GM12878 (cell line): ENCODE measurements around the gene ERV3-1. TPM values are rescaled to one million over a fixed set of nuclear protein-coding genes. Genes with fewer than 3 reads are reported as not detected.

Experiments used
- ATAC-seq: fragments of 200-7000 bp; cut with Tn5 transposase; 3 replicates; pipeline ENCODE4 v1.9.1; 2020; ENCODE audit warnings: mild to moderate bottlenecking, moderate library complexity
- BruUV-seq: library from RNA; stranded (reverse); fragments of 400-500 nt; replicated peaks from 2 replicates; lab custom pipeline; 2021; lab: Mats Ljungman, UMichigan
- CTCF ChIA-PET: fragments of 300-600 bp; sonication (Branson Sonifier 250); formaldehyde crosslinking; extraction: SDS; loops from one replicate; lab custom pipeline; 2021; ENCODE audit warnings: inconsistent platforms; lab: Yijun Ruan, JAX
- POLR2A ChIA-PET: fragments of 350-600 bp; formaldehyde crosslinking; extraction: SDS; loops from one replicate; lab custom pipeline; 2021; ENCODE audit warnings: inconsistent platforms; lab: Charles Lee
- RAD21 ChIA-PET: fragments of 300-600 bp; sonication (Branson Sonifier 250); formaldehyde crosslinking; loops from one replicate; lab custom pipeline; 2023; ENCODE audit warnings: antibody characterized with exemption; ENCODE audit not compliant: unreplicated experiment; lab: Charles Lee
- SMC1A ChIA-PET: fragments of 300-600 bp; sonication (Branson Sonifier 250); formaldehyde crosslinking; loops from one replicate; lab custom pipeline; 2023; ENCODE audit not compliant: unreplicated experiment, uncharacterized antibody; lab: Charles Lee
- DNase-seq: peaks from one replicate; pipeline ENCODE4 v3.0.0-alpha.2; 2011; ENCODE audit warnings: low read depth, low spot score
- FAIRE-seq: peaks from 3 replicates; lab custom pipeline; 2011; peaks lifted over from hg19 to GRCh38; lab: Jason Lieb, UNC
- H2AFZ ChIP-seq: 2 replicates; pipeline ENCODE4 v1.6.0; 2011; ENCODE audit warnings: low read depth, low read length, control low read depth; ENCODE audit not compliant: control insufficient read depth
- H3K27ac ChIP-seq: 2 replicates; pipeline ENCODE4 v1.5.1; 2011; ENCODE audit warnings: control low read depth; ENCODE audit not compliant: control insufficient read depth, insufficient read depth
- H3K27me3 ChIP-seq, 2 experiments: replicated peaks in 1 of 2; 2 replicates each; pipeline versions ENCODE4 v1.6.0 to v1.6.1; 2011; ENCODE audit warnings: low read length in 1 of 2; ENCODE audit not compliant: control insufficient read depth in 2 of 2, insufficient read depth in 2 of 2
- H3K36me3 ChIP-seq, 2 experiments: 2 replicates each; pipeline ENCODE4 v1.5.1; 2011; ENCODE audit warnings: low read length in 1 of 2; ENCODE audit not compliant: control insufficient read depth in 2 of 2, insufficient read depth in 2 of 2
- H3K4me1 ChIP-seq: 2 replicates; pipeline ENCODE4 v1.6.1; 2011; ENCODE audit warnings: mild to moderate bottlenecking, low read length, moderate library complexity, mixed read lengths; ENCODE audit not compliant: control insufficient read depth, insufficient read depth
- H3K4me2 ChIP-seq: 2 replicates; pipeline ENCODE4 v1.6.0; 2011; ENCODE audit warnings: control low read depth; ENCODE audit not compliant: control insufficient read depth, insufficient read depth
- H3K4me3 ChIP-seq: fragments of 200-600 bp; sonication (generic); 2 replicates; pipeline ENCODE4 v1.5.1; 2016
- H3K79me2 ChIP-seq: 2 replicates; pipeline ENCODE4 v1.6.0; 2011; ENCODE audit warnings: low read length; ENCODE audit not compliant: control insufficient read depth, insufficient read depth
- H3K9ac ChIP-seq: 2 replicates; pipeline ENCODE4 v1.8.0; 2011; ENCODE audit warnings: low read length, control low read depth, mixed read lengths; ENCODE audit not compliant: control insufficient read depth, insufficient read depth
- H3K9me3 ChIP-seq: replicated peaks from 3 replicates; pipeline ENCODE4 v1.5.1; 2011; ENCODE audit warnings: mild to moderate bottlenecking, low read length; ENCODE audit not compliant: control insufficient read depth, insufficient read depth
- H4K20me1 ChIP-seq: 2 replicates; pipeline ENCODE4 v1.6.0; 2011; ENCODE audit not compliant: control insufficient read depth, insufficient read depth
- ASH2L ChIP-seq: fragments of 300-600, 200-600 bp; sonication (generic); IDR thresholded peaks from 2 replicates; pipeline ENCODE4 v1.6.1; 2017; ENCODE audit warnings: low read depth, mild to moderate bottlenecking, borderline replicate concordance
- CHD4 ChIP-seq: fragments of 200-600 bp; sonication (generic); IDR thresholded peaks from 2 replicates; pipeline ENCODE4 v1.6.1; 2016; ENCODE audit warnings: mild to moderate bottlenecking
- CREB1 ChIP-seq: IDR thresholded peaks from 2 replicates; pipeline ENCODE4 v1.6.1; 2012; ENCODE audit warnings: low read depth, mild to moderate bottlenecking, inconsistent platforms
- EGR1 ChIP-seq, 2 experiments: IDR thresholded peaks; 1 replicate in 1 of 2; 2 replicates in 1 of 2; pipeline ENCODE4 v1.6.1; 2011 to 2012; ENCODE audit warnings: low read depth in 2 of 2, low read length in 2 of 2, borderline replicate concordance in 1 of 2, mild to moderate bottlenecking in 1 of 2, moderate library complexity in 1 of 2
- FOS ChIP-seq: IDR thresholded peaks from 3 replicates; pipeline ENCODE4 v1.6.1; 2011; ENCODE audit warnings: borderline replicate concordance; ENCODE audit not compliant: insufficient read length; ENCODE audit errors: extremely low read depth
- GABPA ChIP-seq: IDR thresholded peaks from 2 replicates; pipeline ENCODE4 v1.6.1; 2014; ENCODE audit warnings: antibody characterized with exemption, low read depth, mild to moderate bottlenecking, inconsistent platforms
- HDAC6 ChIP-seq: fragments of 200-600 bp; sonication (generic); IDR thresholded peaks from one replicate; pipeline ENCODE4 v1.8.0; 2017; ENCODE audit warnings: antibody characterized with exemption; ENCODE audit not compliant: unreplicated experiment
- IKZF1 ChIP-seq: fragments of 450-650 bp; conservative IDR thresholded peaks from 2 replicates; pipeline ENCODE4 v1.6.1; 2017; ENCODE audit warnings: antibody characterized with exemption, mild to moderate bottlenecking
- KLF5 ChIP-seq: fragments of 450-650 bp; IDR thresholded peaks from 2 replicates; pipeline ENCODE4 v1.6.1; 2014; ENCODE audit warnings: mild to moderate bottlenecking; ENCODE audit not compliant: partially characterized antibody
- MXI1 ChIP-seq: fragments of 150-350 bp; IDR thresholded peaks from 2 replicates; pipeline ENCODE4 v1.6.1; 2011; ENCODE audit warnings: low read depth, mild to moderate bottlenecking, inconsistent platforms, low read length, improper control_type of control experiment
- MYC ChIP-seq: IDR thresholded peaks from 2 replicates; pipeline ENCODE4 v1.6.1; 2011; ENCODE audit warnings: mild to moderate bottlenecking, low read length, moderate library complexity, inconsistent platforms; ENCODE audit not compliant: insufficient read depth, insufficient replicate concordance, insufficient read length, severe bottlenecking
- NR2F1 ChIP-seq: fragments of 450-650 bp; conservative IDR thresholded peaks from 2 replicates; pipeline ENCODE4 v1.6.1; 2017; ENCODE audit warnings: mild to moderate bottlenecking
- PAX8 ChIP-seq: fragments of 450-650 bp; IDR thresholded peaks from 2 replicates; pipeline ENCODE4 v1.6.1; 2017; ENCODE audit warnings: mild to moderate bottlenecking, moderate library complexity
- TCF12 ChIP-seq: IDR thresholded peaks from 2 replicates; pipeline ENCODE4 v1.6.1; 2011; ENCODE audit warnings: low read depth, mild to moderate bottlenecking, low read length
- TCF3 ChIP-seq: IDR thresholded peaks from 2 replicates; pipeline ENCODE4 v1.6.1; 2012; ENCODE audit warnings: low read depth, mild to moderate bottlenecking, low read length, borderline replicate concordance; ENCODE audit not compliant: insufficient read depth
- ZNF274 ChIP-seq: IDR thresholded peaks from one replicate; pipeline ENCODE4 v1.8.0; 2011; ENCODE audit not compliant: insufficient read length, insufficient read depth
- WGBS: methylation state at CpG from one replicate; pipeline ENCODE4 v1.1.6; 2016; ENCODE audit warnings: low lambda C conversion rate; ENCODE audit not compliant: insufficient replicate concordance, insufficient coverage; ENCODE audit errors: missing lambda C conversion rate; 5-methylcytosine and 5-hydroxymethylcytosine counted together
- in situ Hi-C: fragments of 300-500 bp; cut with MboI; formaldehyde crosslinking; loops from 9 replicates; pipeline ENCODE4 v1.14.3; 2018; ENCODE audit warnings: mixed read lengths
- intact Hi-C: fragments of 100-400 bp; cut with micrococcal nuclease; formaldehyde crosslinking; loops from one replicate; pipeline ENCODE4 v1.14.2; 2022; ENCODE audit not compliant: unreplicated experiment
- polyA plus RNA-seq, 11 experiments: library from polyadenylated mRNA; depleted of rRNA in 4 of 11; unstranded in 6 of 11; stranded (reverse) in 5 of 11; fragments of >200 nt; fragmentation: Nextera tagmentation in 4 of 11; fragmentation: Illumina TruSeq in 1 of 11; extraction: Ambion mirVana in 4 of 11; extraction: Trizol in 1 of 11; gene quantifications; 1 replicate in 1 of 11; 2 replicates in 10 of 11; pipeline versions ENCODE4 v1.2.1 to v1.2.3, GENCODE V29; 2011 to 2016; ENCODE audit warnings: inconsistent platforms in 2 of 11, missing spikeins in 2 of 11, low read depth in 1 of 11
- total RNA-seq, 4 experiments: library from RNA; depleted of rRNA in 3 of 4; stranded (reverse); fragments of >200 nt in 3 of 4; fragmentation: Illumina TruSeq in 1 of 4; extraction: Trizol in 1 of 4; gene quantifications; 2 replicates each; pipeline versions ENCODE4 v1.2.1 to v1.2.3, GENCODE V29; 2013 to 2021
- TF ChIP-seq, protein P1 (sequence below): IDR thresholded peaks from 2 replicates; pipeline ENCODE4 v1.6.1; 2011; ENCODE audit warnings: borderline replicate concordance, low read depth, mild to moderate bottlenecking, moderate library complexity, low read length; ENCODE audit not compliant: insufficient read depth, poor library complexity, severe bottlenecking
- TF ChIP-seq, protein P2 (sequence below): IDR thresholded peaks from 2 replicates; pipeline ENCODE4 v1.6.1; 2012; ENCODE audit warnings: low read length, inconsistent platforms
- TF ChIP-seq, protein P3 (sequence below): fragments of 450-650 bp; formaldehyde crosslinking; IDR thresholded peaks from 2 replicates; pipeline ENCODE4 v1.5.0; 2022; ENCODE audit warnings: mild to moderate bottlenecking, missing genetic modification characterization

The ERV3-1 gene
- total and polyA plus RNA-seq, 10 of the 15 experiments (the other 5 are each of a cell fraction or from before 2014, with no cell fraction given), result 9.4 to 23.4 (median 15.1) TPM

DNA sequence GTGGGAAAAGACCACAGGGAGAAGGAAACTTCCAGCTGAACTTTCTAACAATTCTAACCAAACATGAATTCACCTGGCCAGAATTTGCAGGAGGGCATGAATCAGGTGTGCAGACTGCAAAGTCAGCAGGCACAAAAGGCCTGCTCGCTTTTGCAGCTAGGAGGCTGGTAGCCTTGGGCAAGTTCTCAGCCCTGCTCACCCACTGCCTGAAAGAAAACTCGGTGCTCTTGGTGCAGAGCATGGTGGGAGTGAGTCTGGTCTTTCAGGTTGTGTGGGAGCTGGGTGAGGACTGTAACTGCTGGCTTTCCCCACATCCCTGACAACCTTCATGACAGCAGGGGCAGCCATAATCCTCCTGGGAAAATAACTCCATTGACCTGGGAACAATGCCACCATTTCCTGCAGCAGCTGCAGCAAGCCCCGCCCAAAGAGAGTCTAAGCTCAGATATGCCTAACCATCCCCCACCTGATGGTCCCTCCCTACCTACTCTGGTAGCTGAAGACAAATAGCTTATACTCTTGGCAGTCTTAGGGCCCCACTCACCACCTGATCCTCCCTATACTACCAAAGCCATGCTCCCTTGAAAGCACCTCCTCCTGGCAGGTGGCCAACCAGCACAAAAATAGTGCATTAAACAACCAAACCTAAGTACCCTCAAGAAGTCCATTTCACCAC, 47.3 kb downstream of the ERV3-1 start:
- no peaks in the 10 kb centered on the region for H3K79me2 ChIP-seq
- DNase-seq, result no peak
- FAIRE-seq, result no peak
- SMC1A ChIA-PET, result no interaction called here
- in situ Hi-C loops, result no loop called here
- H3K36me3 ChIP-seq, result no peaks in the 10 kb centered on the region
- H3K9me3 ChIP-seq, result no peaks in the 10 kb centered on the region; the same call in 2 of the 3 replicates
- POLR2A ChIA-PET, result no interaction called here
- no peak for ATAC-seq
- intact Hi-C loops, result no loop called here
- CTCF ChIA-PET, result interaction anchor here (2.5 kb wide), 1 partner anchor 348 kb away, joined by 8 read pairs; no protein-coding TSS in a partner anchor
- H3K27ac ChIP-seq, result no peak overlapping the region
- H3K9ac ChIP-seq, result no peak overlapping the region
- WGBS, result 0% methylated on average over 3 of the region's 3 CpGs
- no peaks in the 10 kb centered on the region for H4K20me1 ChIP-seq
- H3K27me3 ChIP-seq, result no peaks in the 10 kb centered on the region; a peak in 1 of 4 replicates
- H3K4me1 ChIP-seq, result no peaks in the 10 kb centered on the region
- no peak overlapping the region for H2AFZ ChIP-seq
- RAD21 ChIA-PET, result no interaction called here
- no peak overlapping the region for H3K4me3 ChIP-seq
- H3K4me2 ChIP-seq, result no peak overlapping the region
- BruUV-seq, result no TSS peak
- TF ChIP-seq FOS, result no peak
- TF ChIP-seq ASH2L, result no peak
- TF ChIP-seq, protein P1, sequence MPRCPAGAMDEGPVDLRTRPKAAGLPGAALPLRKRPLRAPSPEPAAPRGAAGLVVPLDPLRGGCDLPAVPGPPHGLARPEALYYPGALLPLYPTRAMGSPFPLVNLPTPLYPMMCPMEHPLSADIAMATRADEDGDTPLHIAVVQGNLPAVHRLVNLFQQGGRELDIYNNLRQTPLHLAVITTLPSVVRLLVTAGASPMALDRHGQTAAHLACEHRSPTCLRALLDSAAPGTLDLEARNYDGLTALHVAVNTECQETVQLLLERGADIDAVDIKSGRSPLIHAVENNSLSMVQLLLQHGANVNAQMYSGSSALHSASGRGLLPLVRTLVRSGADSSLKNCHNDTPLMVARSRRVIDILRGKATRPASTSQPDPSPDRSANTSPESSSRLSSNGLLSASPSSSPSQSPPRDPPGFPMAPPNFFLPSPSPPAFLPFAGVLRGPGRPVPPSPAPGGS, result no peak
- no peak for TF ChIP-seq MXI1
- no peak for TF ChIP-seq TCF3
- TF ChIP-seq HDAC6, result no peak
- TF ChIP-seq NR2F1, result no peak
- TF ChIP-seq PAX8, result no peak
- no peak for TF ChIP-seq TCF12
- no peak for TF ChIP-seq EGR1 (IDR thresholded peaks at IDR 0.05; ENCODE audit: borderline replicate concordance in 1 of 2, low read depth in 2 of 2, low read length in 2 of 2)
- no peak for TF ChIP-seq GABPA
- TF ChIP-seq CREB1, result no peak
- no peak for TF ChIP-seq MYC
- no peak for TF ChIP-seq IKZF1
- TF ChIP-seq, protein P2, sequence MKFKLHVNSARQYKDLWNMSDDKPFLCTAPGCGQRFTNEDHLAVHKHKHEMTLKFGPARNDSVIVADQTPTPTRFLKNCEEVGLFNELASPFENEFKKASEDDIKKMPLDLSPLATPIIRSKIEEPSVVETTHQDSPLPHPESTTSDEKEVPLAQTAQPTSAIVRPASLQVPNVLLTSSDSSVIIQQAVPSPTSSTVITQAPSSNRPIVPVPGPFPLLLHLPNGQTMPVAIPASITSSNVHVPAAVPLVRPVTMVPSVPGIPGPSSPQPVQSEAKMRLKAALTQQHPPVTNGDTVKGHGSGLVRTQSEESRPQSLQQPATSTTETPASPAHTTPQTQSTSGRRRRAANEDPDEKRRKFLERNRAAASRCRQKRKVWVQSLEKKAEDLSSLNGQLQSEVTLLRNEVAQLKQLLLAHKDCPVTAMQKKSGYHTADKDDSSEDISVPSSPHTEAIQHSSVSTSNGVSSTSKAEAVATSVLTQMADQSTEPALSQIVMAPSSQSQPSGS, result no peak
- no peak for TF ChIP-seq KLF5
- no peak for TF ChIP-seq CHD4
- TF ChIP-seq ZNF274, result no peak
- TF ChIP-seq, protein P3, sequence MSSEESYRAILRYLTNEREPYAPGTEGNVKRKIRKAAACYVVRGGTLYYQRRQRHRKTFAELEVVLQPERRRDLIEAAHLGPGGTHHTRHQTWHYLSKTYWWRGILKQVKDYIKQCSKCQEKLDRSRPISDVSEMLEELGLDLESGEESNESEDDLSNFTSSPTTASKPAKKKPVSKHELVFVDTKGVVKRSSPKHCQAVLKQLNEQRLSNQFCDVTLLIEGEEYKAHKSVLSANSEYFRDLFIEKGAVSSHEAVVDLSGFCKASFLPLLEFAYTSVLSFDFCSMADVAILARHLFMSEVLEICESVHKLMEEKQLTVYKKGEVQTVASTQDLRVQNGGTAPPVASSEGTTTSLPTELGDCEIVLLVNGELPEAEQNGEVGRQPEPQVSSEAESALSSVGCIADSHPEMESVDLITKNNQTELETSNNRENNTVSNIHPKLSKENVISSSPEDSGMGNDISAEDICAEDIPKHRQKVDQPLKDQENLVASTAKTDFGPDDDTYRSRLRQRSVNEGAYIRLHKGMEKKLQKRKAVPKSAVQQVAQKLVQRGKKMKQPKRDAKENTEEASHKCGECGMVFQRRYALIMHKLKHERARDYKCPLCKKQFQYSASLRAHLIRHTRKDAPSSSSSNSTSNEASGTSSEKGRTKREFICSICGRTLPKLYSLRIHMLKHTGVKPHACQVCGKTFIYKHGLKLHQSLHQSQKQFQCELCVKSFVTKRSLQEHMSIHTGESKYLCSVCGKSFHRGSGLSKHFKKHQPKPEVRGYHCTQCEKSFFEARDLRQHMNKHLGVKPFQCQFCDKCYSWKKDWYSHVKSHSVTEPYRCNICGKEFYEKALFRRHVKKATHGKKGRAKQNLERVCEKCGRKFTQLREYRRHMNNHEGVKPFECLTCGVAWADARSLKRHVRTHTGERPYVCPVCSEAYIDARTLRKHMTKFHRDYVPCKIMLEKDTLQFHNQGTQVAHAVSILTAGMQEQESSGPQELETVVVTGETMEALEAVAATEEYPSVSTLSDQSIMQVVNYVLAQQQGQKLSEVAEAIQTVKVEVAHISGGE, result no peak
